Endothelial cell (in vitro differentiated cells): ENCODE measurements around the gene OR10R2. TPM values are rescaled to one million over a fixed set of nuclear protein-coding genes. Genes with fewer than 3 reads are reported as not detected.
A peak's percentile ranks its signal among the peaks of the same experiment; 100 is the strongest.

ENCODE experiments used
- DNase-seq: peaks from one replicate; pipeline ENCODE4 v3.0.0; 2021; ENCODE audit warnings: low spot score
- H3K27ac Mint-ChIP-seq: one replicate; pipeline ENCODE4 v1.8.0; 2021; ENCODE audit warnings: mixed read lengths, inconsistent platforms; ENCODE audit not compliant: unreplicated experiment
- H3K27me3 Mint-ChIP-seq: one replicate; pipeline ENCODE4 v1.8.0; 2021; ENCODE audit warnings: mild to moderate bottlenecking, moderate library complexity, mixed read lengths, inconsistent platforms; ENCODE audit not compliant: unreplicated experiment
- H3K36me3 Mint-ChIP-seq: one replicate; pipeline ENCODE4 v1.8.0; 2021; ENCODE audit warnings: mild to moderate bottlenecking, low read depth, mixed read lengths, inconsistent platforms; ENCODE audit not compliant: unreplicated experiment
- H3K4me1 Mint-ChIP-seq: one replicate; pipeline ENCODE4 v1.8.0; 2021; ENCODE audit warnings: mild to moderate bottlenecking, mixed read lengths, inconsistent platforms; ENCODE audit not compliant: unreplicated experiment
- H3K4me3 Mint-ChIP-seq: one replicate; pipeline ENCODE4 v1.8.0; 2021; ENCODE audit warnings: mild to moderate bottlenecking, mixed read lengths, inconsistent platforms; ENCODE audit not compliant: unreplicated experiment
- H3K9me3 Mint-ChIP-seq: one replicate; pipeline ENCODE4 v1.8.0; 2021; ENCODE audit warnings: mixed read lengths, inconsistent platforms; ENCODE audit not compliant: unreplicated experiment
- total RNA-seq: library from RNA; stranded (reverse); fragmentation: NEBNext Ultra II Directional; extraction: Animal tissue kit (Norgen Biotek cat#: 25700); gene quantifications from one replicate; pipeline ENCODE4 v1.2.1, GENCODE V29; 2021; ENCODE audit not compliant: unreplicated experiment
- TF ChIP-seq, protein P1 (sequence below): fragments of 200-600 bp; sonication (generic); IDR thresholded peaks from one replicate; pipeline ENCODE4 v1.5.0; 2021; ENCODE audit warnings: antibody characterized with exemption; ENCODE audit not compliant: unreplicated experiment

Gene OR10R2
- total RNA-seq, 1 donor from 2014 or later = not detected

GRCh38 chr1:158520955-158521665 lies 49.1 kb downstream of the OR10R2 start:
- Mint-ChIP-seq H3K27ac (no peak overlapping the region), H3K4me1 (no peaks in the 10 kb centered on the region), H3K4me3 (no peak overlapping the region), H3K36me3 (no peaks in the 10 kb centered on the region), H3K9me3 (no peaks in the 10 kb centered on the region), H3K27me3 (peaks cover 1% of the 10 kb centered on the region)
- TF ChIP-seq, protein P1, sequence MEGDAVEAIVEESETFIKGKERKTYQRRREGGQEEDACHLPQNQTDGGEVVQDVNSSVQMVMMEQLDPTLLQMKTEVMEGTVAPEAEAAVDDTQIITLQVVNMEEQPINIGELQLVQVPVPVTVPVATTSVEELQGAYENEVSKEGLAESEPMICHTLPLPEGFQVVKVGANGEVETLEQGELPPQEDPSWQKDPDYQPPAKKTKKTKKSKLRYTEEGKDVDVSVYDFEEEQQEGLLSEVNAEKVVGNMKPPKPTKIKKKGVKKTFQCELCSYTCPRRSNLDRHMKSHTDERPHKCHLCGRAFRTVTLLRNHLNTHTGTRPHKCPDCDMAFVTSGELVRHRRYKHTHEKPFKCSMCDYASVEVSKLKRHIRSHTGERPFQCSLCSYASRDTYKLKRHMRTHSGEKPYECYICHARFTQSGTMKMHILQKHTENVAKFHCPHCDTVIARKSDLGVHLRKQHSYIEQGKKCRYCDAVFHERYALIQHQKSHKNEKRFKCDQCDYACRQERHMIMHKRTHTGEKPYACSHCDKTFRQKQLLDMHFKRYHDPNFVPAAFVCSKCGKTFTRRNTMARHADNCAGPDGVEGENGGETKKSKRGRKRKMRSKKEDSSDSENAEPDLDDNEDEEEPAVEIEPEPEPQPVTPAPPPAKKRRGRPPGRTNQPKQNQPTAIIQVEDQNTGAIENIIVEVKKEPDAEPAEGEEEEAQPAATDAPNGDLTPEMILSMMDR = no peak
- no peak for DNase-seq

DNA sequence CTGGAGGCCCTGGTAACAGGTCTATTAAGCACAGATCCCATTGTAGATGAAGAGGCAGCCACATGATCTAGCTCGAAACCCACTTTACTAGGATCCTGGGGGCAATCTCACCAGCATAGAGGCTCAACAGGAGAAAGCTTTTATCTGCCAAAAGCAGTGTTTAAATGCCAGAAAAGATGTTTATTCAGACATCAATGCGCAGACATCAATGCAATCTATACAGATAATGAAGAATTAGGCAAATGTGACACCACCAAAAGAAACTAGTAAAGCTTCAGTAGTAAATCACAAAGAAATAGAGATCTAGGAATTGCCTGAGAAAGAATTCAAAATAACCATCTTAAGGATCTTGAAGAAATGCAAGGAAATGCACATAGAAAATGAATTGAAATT lies 49.6 kb downstream of the OR10R2 start:
- Mint-ChIP-seq H3K9me3 (no peaks in the 10 kb centered on the region), H3K4me1 (no peaks in the 10 kb centered on the region), H3K4me3 (no peak overlapping the region), H3K27ac (no peak overlapping the region), H3K36me3 (no peaks in the 10 kb centered on the region), H3K27me3 (peaks cover 1% of the 10 kb centered on the region)
- DNase-seq = no peak
- TF ChIP-seq, protein P1 = no peak

- H3K4me1 Mint-ChIP-seq = no peaks in the 10 kb centered on the region
- no peaks in the 10 kb centered on the region for H3K9me3 Mint-ChIP-seq
- DNase-seq = peak; percentile 31
- TF ChIP-seq, protein P1 = peak; percentile 62
- no peaks in the 10 kb centered on the region for H3K36me3 Mint-ChIP-seq
- H3K27ac Mint-ChIP-seq = peak overlapping the region; percentile 55
- peaks cover 3% of the 10 kb centered on the region for H3K27me3 Mint-ChIP-seq
- H3K4me3 Mint-ChIP-seq = no peak overlapping the region
Measured at GRCh38 chr1:158527190-158527815, 55.3 kb downstream of the OR10R2 start.

Other genes with a start within 250 kb of the OR10R2 start
- gene CD1A, start 217.8 kb upstream of the OR10R2 start, total RNA-seq = not detected
- not detected for gene CD1C, start 182.3 kb upstream of the OR10R2 start, total RNA-seq
- not detected for gene CD1B, start 140.7 kb upstream of the OR10R2 start, total RNA-seq
- gene CD1E, start 118.3 kb upstream of the OR10R2 start, total RNA-seq = not detected
- gene OR10T2, start 72.8 kb upstream of the OR10R2 start, total RNA-seq = not detected
- not detected for gene OR10K2, start 46.0 kb upstream of the OR10R2 start, total RNA-seq
- not detected for gene OR10K1, start 10.4 kb upstream of the OR10R2 start, total RNA-seq
- not detected for gene OR6Y1, start 82.2 kb downstream of the OR10R2 start, total RNA-seq
- not detected for gene OR6P1, start 98.4 kb downstream of the OR10R2 start, total RNA-seq
- not detected for gene OR10X1, start 107.7 kb downstream of the OR10R2 start, total RNA-seq
- not detected for gene OR10Z1, start 133.0 kb downstream of the OR10R2 start, total RNA-seq
- 6.1 TPM for gene SPTA1, start 214.5 kb downstream of the OR10R2 start, total RNA-seq
- not detected for gene OR6K2, start 228.4 kb downstream of the OR10R2 start, total RNA-seq
- gene OR6K3, start 248.5 kb downstream of the OR10R2 start, total RNA-seq = not detected